Right lobe of liver (tissue), 4 donors: ENCODE measurements around the gene CCNH.

ENCODE experiments used
- POLR2A ChIP-seq: fragments of 450-650 bp; IDR thresholded peaks from one replicate; pipeline ENCODE4 v1.6.1; 2017; ENCODE audit warnings: antibody characterized with exemption, mild to moderate bottlenecking
- TF ChIP-seq, protein P1 (sequence below), 4 donors: fragments of 200-600 bp in 3 of 4; fragments of 450-650 bp in 1 of 4; IDR thresholded peaks; one replicate each; pipeline versions ENCODE4 v1.5.1 to v1.8.0; 2016 to 2022; ENCODE audit warnings: antibody characterized with exemption in 4 of 4, mild to moderate bottlenecking in 2 of 4
- donor health status: DM: no; HTN: no; CAD: no.
- donor health status: DM: no; HTN: no; CAD: no.
- donor health status: DM: no; HTN: yes; CAD: no.

DNA sequence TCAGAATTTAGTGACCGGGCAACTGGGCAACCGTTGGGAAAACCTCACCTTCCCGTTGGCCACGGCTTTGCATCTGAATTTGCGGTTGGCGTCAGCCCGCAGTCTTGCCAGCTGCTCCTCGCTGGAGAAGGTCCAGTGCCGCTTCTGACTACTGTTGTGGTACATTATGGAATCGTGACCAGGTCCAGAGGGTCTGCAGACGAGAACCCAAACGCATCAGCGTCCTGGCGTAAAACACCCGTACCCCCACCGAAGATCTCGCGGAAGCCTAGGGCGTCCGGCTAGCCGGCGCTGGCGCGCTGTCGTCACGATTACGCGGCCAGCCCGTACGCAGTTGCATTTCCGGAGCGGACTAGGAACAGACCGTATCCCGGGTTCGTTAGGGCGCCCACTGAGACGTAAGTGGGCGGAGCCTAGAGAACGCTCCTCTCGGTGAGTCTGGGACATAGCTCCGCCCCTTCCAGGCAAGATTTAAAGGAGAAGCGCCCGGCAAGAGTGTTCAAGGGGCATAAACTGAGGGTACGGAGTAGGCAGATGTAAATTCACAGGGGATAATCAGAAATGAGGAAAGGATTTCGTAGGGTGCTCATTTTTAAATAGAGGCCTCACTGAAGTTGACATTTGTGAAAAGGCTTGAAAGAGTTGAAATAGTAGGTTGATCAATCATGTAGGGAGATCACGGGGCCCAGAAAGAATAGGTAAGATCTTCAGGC lies at the start of gene CCNH:
- TF ChIP-seq, protein P1, sequence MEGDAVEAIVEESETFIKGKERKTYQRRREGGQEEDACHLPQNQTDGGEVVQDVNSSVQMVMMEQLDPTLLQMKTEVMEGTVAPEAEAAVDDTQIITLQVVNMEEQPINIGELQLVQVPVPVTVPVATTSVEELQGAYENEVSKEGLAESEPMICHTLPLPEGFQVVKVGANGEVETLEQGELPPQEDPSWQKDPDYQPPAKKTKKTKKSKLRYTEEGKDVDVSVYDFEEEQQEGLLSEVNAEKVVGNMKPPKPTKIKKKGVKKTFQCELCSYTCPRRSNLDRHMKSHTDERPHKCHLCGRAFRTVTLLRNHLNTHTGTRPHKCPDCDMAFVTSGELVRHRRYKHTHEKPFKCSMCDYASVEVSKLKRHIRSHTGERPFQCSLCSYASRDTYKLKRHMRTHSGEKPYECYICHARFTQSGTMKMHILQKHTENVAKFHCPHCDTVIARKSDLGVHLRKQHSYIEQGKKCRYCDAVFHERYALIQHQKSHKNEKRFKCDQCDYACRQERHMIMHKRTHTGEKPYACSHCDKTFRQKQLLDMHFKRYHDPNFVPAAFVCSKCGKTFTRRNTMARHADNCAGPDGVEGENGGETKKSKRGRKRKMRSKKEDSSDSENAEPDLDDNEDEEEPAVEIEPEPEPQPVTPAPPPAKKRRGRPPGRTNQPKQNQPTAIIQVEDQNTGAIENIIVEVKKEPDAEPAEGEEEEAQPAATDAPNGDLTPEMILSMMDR (IDR thresholded peaks at IDR 0.05): no peak
- peak; percentile 98 for TF ChIP-seq POLR2A
